ENCODE data around the gene TFDP2. TPM values are rescaled to one million over a fixed set of nuclear protein-coding genes. Genes with fewer than 3 reads are reported as not detected.
A peak's percentile ranks its signal among the peaks of the same experiment; 100 is the strongest.

The TFDP2 gene
- total RNA-seq, 1 experiment from 2014 or later = 48.2 TPM

DNA sequence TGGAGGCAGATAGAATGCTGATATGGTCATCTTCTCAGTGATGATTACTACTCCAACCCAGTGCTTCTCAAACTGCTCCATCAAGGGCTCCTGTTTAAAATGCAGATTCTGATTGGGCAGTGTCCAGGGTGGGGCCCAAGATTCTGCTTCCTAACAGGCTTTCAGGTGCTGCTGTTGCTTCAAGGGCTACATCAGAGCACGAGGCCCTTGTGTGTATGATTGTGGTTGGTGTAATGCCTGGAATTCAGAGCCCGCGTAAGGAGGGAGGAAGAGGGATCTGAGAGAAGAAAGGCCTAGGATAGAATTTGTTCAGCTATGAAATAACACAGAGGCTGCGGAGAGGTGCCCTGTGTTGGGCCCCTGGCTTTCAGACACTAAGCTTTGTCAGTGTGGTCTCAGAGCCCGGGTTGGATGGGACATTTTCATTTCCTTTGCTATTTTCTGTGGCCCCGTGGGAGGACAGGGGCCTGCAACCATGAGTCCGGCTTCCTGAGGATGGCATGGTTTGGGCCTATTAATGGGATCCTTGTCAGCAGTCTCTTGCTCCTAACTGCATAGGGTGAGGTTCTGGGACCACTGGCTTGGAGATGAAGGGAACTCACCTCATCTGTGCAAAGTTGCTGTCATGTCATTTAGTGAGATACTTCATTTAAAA, 219.9 kb downstream of the TFDP2 start:
- no peak overlapping the region for H3K4me3 Mint-ChIP-seq
- ATAC-seq (no peak), DNase-seq (ENCODE audit: low spot score) (no peak)
- H3K4me1 Mint-ChIP-seq = peaks cover 8% of the 10 kb centered on the region
- H3K27ac Mint-ChIP-seq = peak overlapping the region; percentile 37
- H3K9me3 Mint-ChIP-seq = no peaks in the 10 kb centered on the region
- peaks cover 21% of the 10 kb centered on the region for H3K36me3 Mint-ChIP-seq
- H3K27me3 Mint-ChIP-seq (ENCODE audit: low read depth) = no peaks in the 10 kb centered on the region; the same call in 1 of the 2 replicates
- ChIA-PET POLR2A (no interaction called here), CTCF (interaction anchor here (0.5 to 1.1 kb wide), 4 partner anchors 17 to 103 kb away, joined by 3 to 5 read pairs (median 3); no protein-coding TSS in a partner anchor)
- 0 out of 2 replicates have a peak, but pooled peaks have one; percentile 23 for TF ChIP-seq ZNF671 (CRISPR knock-in tag; IDR thresholded peaks at IDR 0.05)
- TF ChIP-seq, protein P1, sequence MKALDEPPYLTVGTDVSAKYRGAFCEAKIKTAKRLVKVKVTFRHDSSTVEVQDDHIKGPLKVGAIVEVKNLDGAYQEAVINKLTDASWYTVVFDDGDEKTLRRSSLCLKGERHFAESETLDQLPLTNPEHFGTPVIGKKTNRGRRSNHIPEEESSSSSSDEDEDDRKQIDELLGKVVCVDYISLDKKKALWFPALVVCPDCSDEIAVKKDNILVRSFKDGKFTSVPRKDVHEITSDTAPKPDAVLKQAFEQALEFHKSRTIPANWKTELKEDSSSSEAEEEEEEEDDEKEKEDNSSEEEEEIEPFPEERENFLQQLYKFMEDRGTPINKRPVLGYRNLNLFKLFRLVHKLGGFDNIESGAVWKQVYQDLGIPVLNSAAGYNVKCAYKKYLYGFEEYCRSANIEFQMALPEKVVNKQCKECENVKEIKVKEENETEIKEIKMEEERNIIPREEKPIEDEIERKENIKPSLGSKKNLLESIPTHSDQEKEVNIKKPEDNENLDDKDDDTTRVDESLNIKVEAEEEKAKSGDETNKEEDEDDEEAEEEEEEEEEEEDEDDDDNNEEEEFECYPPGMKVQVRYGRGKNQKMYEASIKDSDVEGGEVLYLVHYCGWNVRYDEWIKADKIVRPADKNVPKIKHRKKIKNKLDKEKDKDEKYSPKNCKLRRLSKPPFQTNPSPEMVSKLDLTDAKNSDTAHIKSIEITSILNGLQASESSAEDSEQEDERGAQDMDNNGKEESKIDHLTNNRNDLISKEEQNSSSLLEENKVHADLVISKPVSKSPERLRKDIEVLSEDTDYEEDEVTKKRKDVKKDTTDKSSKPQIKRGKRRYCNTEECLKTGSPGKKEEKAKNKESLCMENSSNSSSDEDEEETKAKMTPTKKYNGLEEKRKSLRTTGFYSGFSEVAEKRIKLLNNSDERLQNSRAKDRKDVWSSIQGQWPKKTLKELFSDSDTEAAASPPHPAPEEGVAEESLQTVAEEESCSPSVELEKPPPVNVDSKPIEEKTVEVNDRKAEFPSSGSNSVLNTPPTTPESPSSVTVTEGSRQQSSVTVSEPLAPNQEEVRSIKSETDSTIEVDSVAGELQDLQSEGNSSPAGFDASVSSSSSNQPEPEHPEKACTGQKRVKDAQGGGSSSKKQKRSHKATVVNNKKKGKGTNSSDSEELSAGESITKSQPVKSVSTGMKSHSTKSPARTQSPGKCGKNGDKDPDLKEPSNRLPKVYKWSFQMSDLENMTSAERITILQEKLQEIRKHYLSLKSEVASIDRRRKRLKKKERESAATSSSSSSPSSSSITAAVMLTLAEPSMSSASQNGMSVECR (CRISPR knock-in tag; IDR thresholded peaks at IDR 0.05; ENCODE audit: borderline replicate concordance) = no peak

DNA sequence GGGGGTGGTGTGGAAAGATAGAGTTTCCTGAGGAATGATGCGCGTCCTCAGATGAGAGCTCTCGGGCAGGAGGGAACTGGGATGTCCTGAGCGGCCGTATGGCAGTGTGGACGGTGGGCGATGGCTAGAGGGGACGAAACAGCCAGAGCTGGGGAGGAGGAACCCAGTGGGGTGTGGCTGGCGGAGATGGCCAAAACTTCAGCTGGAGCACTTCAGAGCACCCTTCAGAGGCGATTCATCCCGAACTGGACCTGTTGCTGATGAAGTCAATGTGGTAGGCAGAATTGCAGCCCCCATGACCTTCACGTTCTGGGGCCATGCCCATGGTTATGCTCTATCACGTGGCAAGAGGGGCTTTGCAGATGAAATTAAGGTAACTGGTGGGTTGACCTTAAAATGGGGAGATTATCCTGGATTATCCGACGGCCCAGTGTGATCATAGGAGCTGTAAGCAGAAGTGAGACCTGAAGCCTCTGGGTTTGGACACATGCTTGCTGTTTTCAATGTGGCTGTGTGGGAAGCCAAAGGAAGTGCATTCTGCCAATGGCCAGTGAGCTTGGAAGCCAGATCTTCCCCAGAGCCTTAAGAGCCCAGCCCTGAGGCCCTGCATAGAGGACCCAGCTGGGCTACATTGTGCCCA, 220.6 kb downstream of the TFDP2 start:
- peaks cover 24% of the 10 kb centered on the region for H3K36me3 Mint-ChIP-seq
- no peaks in the 10 kb centered on the region for H3K9me3 Mint-ChIP-seq
- no peaks in the 10 kb centered on the region; the same call in 1 of the 2 replicates for H3K27me3 Mint-ChIP-seq (ENCODE audit: low read depth)
- H3K4me3 Mint-ChIP-seq = no peak overlapping the region
- peak overlapping the region; percentile 60 for H3K27ac Mint-ChIP-seq
- DNase-seq (ENCODE audit: low spot score) (no peak), ATAC-seq (no peak)
- ChIA-PET POLR2A (no interaction called here), CTCF (interaction anchor here (1.1 kb wide), 2 partner anchors 16 to 34 kb away, joined by 3 to 5 read pairs; no protein-coding TSS in a partner anchor)
- peaks cover 8% of the 10 kb centered on the region for H3K4me1 Mint-ChIP-seq
- TF ChIP-seq RELA (CRISPR knock-in tag; IDR thresholded peaks at IDR 0.05; ENCODE audit: borderline replicate concordance) = no peak
- TF ChIP-seq, protein P2, sequence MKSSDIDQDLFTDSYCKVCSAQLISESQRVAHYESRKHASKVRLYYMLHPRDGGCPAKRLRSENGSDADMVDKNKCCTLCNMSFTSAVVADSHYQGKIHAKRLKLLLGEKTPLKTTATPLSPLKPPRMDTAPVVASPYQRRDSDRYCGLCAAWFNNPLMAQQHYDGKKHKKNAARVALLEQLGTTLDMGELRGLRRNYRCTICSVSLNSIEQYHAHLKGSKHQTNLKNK (CRISPR knock-in tag; IDR thresholded peaks at IDR 0.05) = no peak
- TF ChIP-seq ZNF532 (CRISPR knock-in tag; IDR thresholded peaks at IDR 0.05; ENCODE audit: borderline replicate concordance) = no peak
- TF ChIP-seq MAX (CRISPR knock-in tag; IDR thresholded peaks at IDR 0.05) = no peak
- no peak for TF ChIP-seq NR3C1 (CRISPR knock-in tag; conservative IDR thresholded peaks at IDR 0.05; ENCODE audit: low read depth)
- TF ChIP-seq ZNF121 (CRISPR knock-in tag; IDR thresholded peaks at IDR 0.05) = no peak
- no peak for TF ChIP-seq TP53 (CRISPR knock-in tag; IDR thresholded peaks at IDR 0.05)
- TF ChIP-seq ZNF671 (CRISPR knock-in tag; IDR thresholded peaks at IDR 0.05) = no peak
- no peak for TF ChIP-seq ZNF232 (CRISPR knock-in tag; IDR thresholded peaks at IDR 0.05)
- TF ChIP-seq, protein P3, sequence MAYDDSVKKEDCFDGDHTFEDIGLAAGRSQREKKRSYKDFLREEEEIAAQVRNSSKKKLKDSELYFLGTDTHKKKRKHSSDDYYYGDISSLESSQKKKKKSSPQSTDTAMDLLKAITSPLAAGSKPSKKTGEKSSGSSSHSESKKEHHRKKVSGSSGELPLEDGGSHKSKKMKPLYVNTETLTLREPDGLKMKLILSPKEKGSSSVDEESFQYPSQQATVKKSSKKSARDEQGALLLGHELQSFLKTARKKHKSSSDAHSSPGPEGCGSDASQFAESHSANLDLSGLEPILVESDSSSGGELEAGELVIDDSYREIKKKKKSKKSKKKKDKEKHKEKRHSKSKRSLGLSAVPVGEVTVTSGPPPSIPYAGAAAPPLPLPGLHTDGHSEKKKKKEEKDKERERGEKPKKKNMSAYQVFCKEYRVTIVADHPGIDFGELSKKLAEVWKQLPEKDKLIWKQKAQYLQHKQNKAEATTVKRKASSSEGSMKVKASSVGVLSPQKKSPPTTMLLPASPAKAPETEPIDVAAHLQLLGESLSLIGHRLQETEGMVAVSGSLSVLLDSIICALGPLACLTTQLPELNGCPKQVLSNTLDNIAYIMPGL (CRISPR knock-in tag; IDR thresholded peaks at IDR 0.05) = no peak
- TF ChIP-seq GABPB1 (CRISPR knock-in tag; IDR thresholded peaks at IDR 0.05) = no peak
- TF ChIP-seq MYBL2 (CRISPR knock-in tag; IDR thresholded peaks at IDR 0.05) = no peak
- TF ChIP-seq ATF3 (CRISPR knock-in tag; conservative IDR thresholded peaks at IDR 0.05) = no peak
- no peak for TF ChIP-seq ZNF425 (CRISPR knock-in tag; conservative IDR thresholded peaks at IDR 0.05)
- TF ChIP-seq, protein P4, sequence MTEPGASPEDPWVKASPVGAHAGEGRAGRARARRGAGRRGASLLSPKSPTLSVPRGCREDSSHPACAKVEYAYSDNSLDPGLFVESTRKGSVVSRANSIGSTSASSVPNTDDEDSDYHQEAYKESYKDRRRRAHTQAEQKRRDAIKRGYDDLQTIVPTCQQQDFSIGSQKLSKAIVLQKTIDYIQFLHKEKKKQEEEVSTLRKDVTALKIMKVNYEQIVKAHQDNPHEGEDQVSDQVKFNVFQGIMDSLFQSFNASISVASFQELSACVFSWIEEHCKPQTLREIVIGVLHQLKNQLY (CRISPR knock-in tag; IDR thresholded peaks at IDR 0.05) = no peak

All from WTC11 (cell line).